ENCODE results near the gene TBC1D4.

The TBC1D4 gene

GRCh38 chr13:75485286-75486062, 3.5 kb upstream of the TBC1D4 start:
- H3K4me2 ChIP-seq (ENCODE audit: low read length), result no peak overlapping the region
- H3K9me3 ChIP-seq (replicated peaks; ENCODE audit: low read length), result no peaks in the 10 kb centered on the region
- no peak overlapping the region for H3K9ac ChIP-seq (ENCODE audit: low read depth, low read length)
- H3K27me3 ChIP-seq (ENCODE audit: control insufficient read depth, insufficient read depth, low read length), result no peaks in the 10 kb centered on the region
- H3K36me3 ChIP-seq (ENCODE audit: insufficient read depth, low read length), result no peaks in the 10 kb centered on the region
- no peak overlapping the region for H3K4me3 ChIP-seq (ENCODE audit: low read length)
- H3K4me1 ChIP-seq (ENCODE audit: control insufficient read depth, insufficient read depth, low read length), result peaks cover 27% of the 10 kb centered on the region

- Histone ChIP-seq H3K9me3 (replicated peaks; ENCODE audit: low read length) (no peaks in the 10 kb centered on the region), H3K27me3 (ENCODE audit: control insufficient read depth, insufficient read depth, low read length) (no peaks in the 10 kb centered on the region), H3K36me3 (ENCODE audit: insufficient read depth, low read length) (no peaks in the 10 kb centered on the region), H3K4me3 (ENCODE audit: low read length) (peak overlapping the region; percentile 91), H3K4me2 (ENCODE audit: low read length) (peak overlapping the region; percentile 99), H3K9ac (ENCODE audit: low read depth, low read length) (peak overlapping the region; percentile 76), H3K4me1 (ENCODE audit: control insufficient read depth, insufficient read depth, low read length) (peaks cover 28% of the 10 kb centered on the region)
Measured at GRCh38 chr13:75482820-75483079, 781 bp upstream of the TBC1D4 start.

- Histone ChIP-seq H3K4me2 (ENCODE audit: low read length) (peak overlapping the region; percentile 99), H3K36me3 (ENCODE audit: insufficient read depth, low read length) (no peaks in the 10 kb centered on the region), H3K9ac (ENCODE audit: low read depth, low read length) (peak overlapping the region; percentile 76), H3K4me1 (ENCODE audit: control insufficient read depth, insufficient read depth, low read length) (peaks cover 28% of the 10 kb centered on the region), H3K27me3 (ENCODE audit: control insufficient read depth, insufficient read depth, low read length) (no peaks in the 10 kb centered on the region), H3K9me3 (replicated peaks; ENCODE audit: low read length) (no peaks in the 10 kb centered on the region), H3K4me3 (ENCODE audit: low read length) (peak overlapping the region; percentile 91)
Measured at GRCh38 chr13:75481176-75482069, 546 bp downstream of the TBC1D4 start.

- H3K4me1 ChIP-seq (ENCODE audit: control insufficient read depth, insufficient read depth, low read length), result peaks cover 23% of the 10 kb centered on the region
- peak overlapping the region; percentile 91 for H3K4me3 ChIP-seq (ENCODE audit: low read length)
- H3K27me3 ChIP-seq (ENCODE audit: control insufficient read depth, insufficient read depth, low read length), result no peaks in the 10 kb centered on the region
- H3K9ac ChIP-seq (ENCODE audit: low read depth, low read length), result peak overlapping the region; percentile 36
- no peaks in the 10 kb centered on the region for H3K36me3 ChIP-seq (ENCODE audit: insufficient read depth, low read length)
- peak overlapping the region; percentile 99 for H3K4me2 ChIP-seq (ENCODE audit: low read length)
- no peaks in the 10 kb centered on the region for H3K9me3 ChIP-seq (replicated peaks; ENCODE audit: low read length)
Measured at GRCh38 chr13:75480671-75481175, 1.2 kb downstream of the TBC1D4 start.

- Histone ChIP-seq H3K27me3 (ENCODE audit: control insufficient read depth, insufficient read depth, low read length) (no peaks in the 10 kb centered on the region), H3K4me3 (ENCODE audit: low read length) (peak overlapping the region; percentile 2), H3K9me3 (replicated peaks; ENCODE audit: low read length) (no peaks in the 10 kb centered on the region)
Measured at GRCh38 chr13:75479102-75479740, 2.7 kb downstream of the TBC1D4 start.

GRCh38 chr13:75478659-75479058, 3.3 kb downstream of the TBC1D4 start:
- Histone ChIP-seq H3K4me2 (ENCODE audit: low read length) (no peak overlapping the region), H3K36me3 (ENCODE audit: insufficient read depth, low read length) (no peaks in the 10 kb centered on the region), H3K4me1 (ENCODE audit: control insufficient read depth, insufficient read depth, low read length) (peaks cover 14% of the 10 kb centered on the region), H3K4me3 (ENCODE audit: low read length) (no peak overlapping the region), H3K27me3 (ENCODE audit: control insufficient read depth, insufficient read depth, low read length) (no peaks in the 10 kb centered on the region), H3K9me3 (replicated peaks; ENCODE audit: low read length) (no peaks in the 10 kb centered on the region), H3K9ac (ENCODE audit: low read depth, low read length) (no peak overlapping the region)

More at GRCh38 chr13:75479102-75479740, 2.7 kb downstream of the TBC1D4 start:
- Histone ChIP-seq H3K9ac (ENCODE audit: low read depth, low read length) (no peak overlapping the region), H3K36me3 (ENCODE audit: insufficient read depth, low read length) (no peaks in the 10 kb centered on the region), H3K4me2 (ENCODE audit: low read length) (peak overlapping the region; percentile 99), H3K4me1 (ENCODE audit: control insufficient read depth, insufficient read depth, low read length) (peaks cover 14% of the 10 kb centered on the region)

GRCh38 chr13:75474956-75475355, 7.0 kb downstream of the TBC1D4 start:
- no peak overlapping the region for H3K4me3 ChIP-seq (ENCODE audit: low read length)

GRCh38 chr13:75473468-75473867, 8.5 kb downstream of the TBC1D4 start:
- Histone ChIP-seq H3K4me3 (ENCODE audit: low read length) (no peak overlapping the region), H3K9ac (ENCODE audit: low read depth, low read length) (no peak overlapping the region), H3K9me3 (replicated peaks; ENCODE audit: low read length) (no peaks in the 10 kb centered on the region), H3K4me1 (ENCODE audit: control insufficient read depth, insufficient read depth, low read length) (peaks cover 2% of the 10 kb centered on the region), H3K4me2 (ENCODE audit: low read length) (no peak overlapping the region), H3K36me3 (ENCODE audit: insufficient read depth, low read length) (no peaks in the 10 kb centered on the region), H3K27me3 (ENCODE audit: control insufficient read depth, insufficient read depth, low read length) (no peaks in the 10 kb centered on the region)

More at GRCh38 chr13:75474956-75475355, 7.0 kb downstream of the TBC1D4 start:
- Histone ChIP-seq H3K36me3 (ENCODE audit: insufficient read depth, low read length) (no peaks in the 10 kb centered on the region), H3K4me2 (ENCODE audit: low read length) (no peak overlapping the region), H3K9ac (ENCODE audit: low read depth, low read length) (no peak overlapping the region), H3K4me1 (ENCODE audit: control insufficient read depth, insufficient read depth, low read length) (peaks cover 4% of the 10 kb centered on the region), H3K9me3 (replicated peaks; ENCODE audit: low read length) (no peaks in the 10 kb centered on the region), H3K27me3 (ENCODE audit: control insufficient read depth, insufficient read depth, low read length) (no peaks in the 10 kb centered on the region)

GRCh38 chr13:75470676-75471075, 11.3 kb downstream of the TBC1D4 start:
- no peak overlapping the region for H3K9ac ChIP-seq (ENCODE audit: low read depth, low read length)
- no peaks in the 10 kb centered on the region for H3K9me3 ChIP-seq (replicated peaks; ENCODE audit: low read length)

GRCh38 chr13:75469047-75469446, 12.9 kb downstream of the TBC1D4 start:
- no peak overlapping the region for H3K4me2 ChIP-seq (ENCODE audit: low read length)
- no peaks in the 10 kb centered on the region for H3K9me3 ChIP-seq (replicated peaks; ENCODE audit: low read length)
- H3K27me3 ChIP-seq (ENCODE audit: control insufficient read depth, insufficient read depth, low read length), result no peaks in the 10 kb centered on the region
- peaks cover 9% of the 10 kb centered on the region for H3K4me1 ChIP-seq (ENCODE audit: control insufficient read depth, insufficient read depth, low read length)
- no peaks in the 10 kb centered on the region for H3K36me3 ChIP-seq (ENCODE audit: insufficient read depth, low read length)
- no peak overlapping the region for H3K9ac ChIP-seq (ENCODE audit: low read depth, low read length)
- H3K4me3 ChIP-seq (ENCODE audit: low read length), result no peak overlapping the region

More at GRCh38 chr13:75470676-75471075, 11.3 kb downstream of the TBC1D4 start:
- no peaks in the 10 kb centered on the region for H3K36me3 ChIP-seq (ENCODE audit: insufficient read depth, low read length)
- no peak overlapping the region for H3K4me3 ChIP-seq (ENCODE audit: low read length)
- no peaks in the 10 kb centered on the region for H3K27me3 ChIP-seq (ENCODE audit: control insufficient read depth, insufficient read depth, low read length)
- no peak overlapping the region for H3K4me2 ChIP-seq (ENCODE audit: low read length)
- H3K4me1 ChIP-seq (ENCODE audit: control insufficient read depth, insufficient read depth, low read length), result peaks cover 9% of the 10 kb centered on the region

GRCh38 chr13:75468602-75469001, 13.4 kb downstream of the TBC1D4 start:
- Histone ChIP-seq H3K36me3 (ENCODE audit: insufficient read depth, low read length) (no peaks in the 10 kb centered on the region), H3K9ac (ENCODE audit: low read depth, low read length) (no peak overlapping the region), H3K9me3 (replicated peaks; ENCODE audit: low read length) (no peaks in the 10 kb centered on the region), H3K4me1 (ENCODE audit: control insufficient read depth, insufficient read depth, low read length) (peaks cover 9% of the 10 kb centered on the region), H3K4me2 (ENCODE audit: low read length) (peak overlapping the region; percentile 58), H3K4me3 (ENCODE audit: low read length) (no peak overlapping the region), H3K27me3 (ENCODE audit: control insufficient read depth, insufficient read depth, low read length) (no peaks in the 10 kb centered on the region)

Data from skeletal muscle satellite cell (primary cell).